AG08395 (cell line): ENCODE measurements around the gene CAPN10.

ENCODE experiments used
- DNase-seq: peaks from one replicate; pipeline ENCODE4 v3.0.0; 2012; ENCODE audit warnings: mixed read lengths, low spot score

Gene CAPN10

DNA sequence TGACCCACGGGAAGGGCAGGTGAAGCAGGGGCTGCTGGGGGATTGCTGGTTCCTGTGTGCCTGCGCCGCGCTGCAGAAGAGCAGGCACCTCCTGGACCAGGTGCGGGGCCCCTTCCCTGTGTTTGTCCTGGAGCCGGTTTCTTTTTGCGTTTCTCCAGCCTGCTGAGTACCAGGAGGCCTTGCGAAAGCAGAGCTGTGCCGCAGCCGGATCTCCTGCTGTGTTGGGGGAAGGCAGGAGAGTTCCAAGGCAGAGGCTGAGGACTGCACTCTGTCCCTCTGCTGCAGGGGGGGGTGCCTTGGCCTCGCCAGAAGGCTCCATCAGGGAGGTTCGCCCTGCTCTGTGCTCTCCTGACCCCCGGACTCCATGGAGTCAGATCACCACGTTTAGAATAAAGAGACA lies 2.8 kb downstream of the CAPN10 start:
- no peak for DNase-seq

DNA sequence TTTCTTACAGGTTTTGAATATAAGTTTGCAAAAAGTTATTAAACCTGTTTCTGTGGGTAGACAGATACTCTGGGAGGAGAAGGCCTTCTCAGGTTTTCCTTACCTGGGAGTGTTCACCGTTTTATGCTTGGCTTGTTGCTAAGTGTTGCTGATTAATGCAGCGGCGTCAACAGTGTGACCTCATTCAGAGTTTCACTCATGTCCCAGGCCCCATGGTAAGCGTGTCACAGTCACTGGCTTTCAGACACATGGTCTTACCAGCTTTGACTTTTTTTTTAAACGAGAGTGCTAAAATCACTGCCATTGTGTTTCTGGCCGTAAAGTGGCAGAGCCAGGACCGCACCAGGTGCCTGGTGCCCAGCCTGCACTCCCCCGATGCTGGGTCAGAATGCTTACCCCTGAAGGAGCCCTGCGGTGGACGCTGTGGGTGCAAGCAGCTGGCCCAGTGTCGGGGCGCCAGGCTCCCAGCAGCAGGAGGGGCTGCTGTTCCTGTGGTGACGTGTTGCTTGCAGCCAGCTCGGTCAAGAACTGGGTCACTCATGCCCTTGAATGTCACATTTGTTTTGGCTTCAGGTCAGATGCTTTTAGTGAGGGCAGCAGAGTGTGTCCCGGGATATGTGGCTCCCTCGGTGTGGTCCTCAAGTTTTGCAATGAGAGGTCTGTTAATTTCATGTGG lies 3.5 kb downstream of the CAPN10 start:
- DNase-seq: no peak

DNA sequence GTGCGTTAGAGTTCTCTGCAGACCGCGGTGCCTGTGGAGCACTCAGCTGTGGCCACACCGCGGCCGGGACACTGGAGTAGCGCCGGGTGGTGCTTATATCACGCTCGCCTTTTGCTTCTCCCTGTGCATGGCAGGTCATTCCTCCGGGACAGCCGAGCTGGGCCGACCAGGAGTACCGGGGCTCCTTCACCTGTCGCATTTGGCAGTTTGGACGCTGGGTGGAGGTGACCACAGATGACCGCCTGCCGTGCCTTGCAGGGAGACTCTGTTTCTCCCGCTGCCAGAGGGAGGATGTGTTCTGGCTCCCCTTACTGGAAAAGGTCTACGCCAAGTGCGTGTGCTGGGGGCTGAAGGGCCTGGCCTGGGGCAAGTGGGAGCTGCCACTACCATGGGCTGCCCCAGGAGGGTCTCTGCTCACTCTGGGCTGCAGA lies 4.2 kb downstream of the CAPN10 start:
- DNase-seq: no peak

DNA sequence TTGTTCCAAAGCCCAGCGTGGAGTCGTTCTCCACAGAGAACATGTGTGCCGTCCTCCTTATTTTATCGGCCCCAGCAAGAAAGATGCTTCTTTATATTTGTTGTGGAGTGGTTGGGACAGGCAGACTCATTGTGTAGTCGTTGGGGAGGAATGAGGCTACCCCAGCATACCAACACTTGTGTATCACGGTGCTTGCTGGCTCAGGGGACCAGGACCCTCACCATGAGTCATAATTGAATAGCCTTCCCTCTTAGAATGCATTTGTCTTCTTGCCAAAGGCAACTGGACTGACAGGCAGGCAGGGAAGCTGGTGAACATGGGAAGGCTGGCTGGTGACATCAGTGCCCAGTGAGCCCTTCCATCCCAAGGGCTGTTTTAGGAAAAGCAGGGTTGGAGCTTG lies 4.7 kb downstream of the CAPN10 start:
- DNase-seq: no peak

DNA sequence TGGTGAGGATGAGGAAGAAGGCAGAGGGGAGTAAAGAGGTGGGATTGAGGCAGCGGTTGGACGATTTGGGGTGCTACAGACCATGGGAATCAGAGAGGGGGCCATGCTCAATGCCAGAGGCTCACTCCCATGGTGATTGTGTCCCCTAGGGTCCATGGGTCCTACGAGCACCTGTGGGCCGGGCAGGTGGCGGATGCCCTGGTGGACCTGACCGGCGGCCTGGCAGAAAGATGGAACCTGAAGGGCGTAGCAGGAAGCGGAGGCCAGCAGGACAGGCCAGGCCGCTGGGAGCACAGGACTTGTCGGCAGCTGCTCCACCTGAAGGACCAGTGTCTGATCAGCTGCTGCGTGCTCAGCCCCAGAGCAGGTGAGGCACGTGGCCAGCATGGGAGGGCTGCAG lies 5.2 kb downstream of the CAPN10 start:
- DNase-seq: no peak

DNA sequence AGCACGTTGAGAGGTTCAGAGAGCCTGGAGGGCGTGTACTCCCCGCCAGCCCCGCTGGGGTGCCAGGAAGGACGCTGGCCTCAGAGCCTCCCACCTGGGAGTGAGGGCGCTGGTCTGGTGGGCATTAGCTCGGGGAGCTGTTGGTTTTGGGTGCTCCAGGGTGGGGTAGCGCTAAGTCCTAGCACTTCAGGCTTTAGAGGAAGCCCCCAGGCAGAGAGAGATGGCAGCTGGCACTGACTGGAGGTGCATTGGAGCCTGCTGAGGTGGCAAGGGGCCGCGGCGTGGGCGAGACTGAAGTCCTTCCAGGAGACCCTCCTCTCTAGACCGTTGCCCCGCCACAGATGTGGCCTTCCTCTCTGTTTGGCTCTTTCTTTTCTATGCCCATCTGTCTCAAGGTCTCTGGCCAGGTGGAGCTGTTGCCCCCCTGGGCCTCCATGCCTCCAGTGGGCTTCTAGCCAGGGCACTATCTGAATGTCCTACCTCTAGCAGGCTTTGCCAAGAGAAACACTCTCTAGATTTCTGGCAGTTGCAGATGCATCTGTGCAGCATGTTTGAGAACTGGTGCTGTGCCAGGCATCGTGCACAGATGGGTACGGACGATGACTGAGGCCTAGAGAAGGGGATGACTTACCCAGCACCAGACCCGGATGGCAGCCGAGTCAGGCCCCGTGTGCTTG lies 6.6 kb downstream of the CAPN10 start:
- DNase-seq: no peak

DNA sequence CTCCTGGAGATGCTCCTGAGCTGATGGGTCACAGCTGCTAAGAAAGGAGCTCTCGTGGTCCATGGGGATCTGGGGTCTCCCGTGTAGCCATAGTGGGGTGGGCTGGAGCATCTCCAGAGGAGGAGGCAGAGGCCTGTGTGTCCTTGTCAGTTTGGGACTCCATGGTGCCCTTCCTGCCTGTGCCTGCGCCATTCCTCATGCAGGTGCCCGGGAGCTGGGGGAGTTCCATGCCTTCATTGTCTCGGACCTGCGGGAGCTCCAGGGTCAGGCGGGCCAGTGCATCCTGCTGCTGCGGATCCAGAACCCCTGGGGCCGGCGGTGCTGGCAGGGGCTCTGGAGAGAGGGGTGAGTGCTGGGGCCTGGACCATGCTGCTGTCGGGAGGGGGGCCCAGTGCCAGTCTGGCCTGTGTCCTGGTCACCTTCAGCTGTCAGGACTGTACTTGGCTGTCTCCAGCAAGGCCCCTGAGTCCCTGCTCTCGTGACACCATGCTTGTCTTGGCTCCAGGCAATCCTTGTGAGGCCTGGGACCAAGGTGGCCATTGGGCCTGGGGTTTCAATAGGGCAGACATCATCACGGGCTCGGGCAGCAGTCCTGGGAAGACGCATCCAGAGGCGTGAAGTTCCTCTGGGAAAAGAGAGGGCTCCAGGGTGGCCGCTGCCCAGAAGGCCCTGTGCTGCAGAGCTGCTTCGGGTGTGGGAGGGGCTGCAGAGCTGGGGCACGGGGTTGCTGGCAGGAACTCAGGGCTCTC lies 7.3 kb downstream of the CAPN10 start:
- no peak for DNase-seq

DNA sequence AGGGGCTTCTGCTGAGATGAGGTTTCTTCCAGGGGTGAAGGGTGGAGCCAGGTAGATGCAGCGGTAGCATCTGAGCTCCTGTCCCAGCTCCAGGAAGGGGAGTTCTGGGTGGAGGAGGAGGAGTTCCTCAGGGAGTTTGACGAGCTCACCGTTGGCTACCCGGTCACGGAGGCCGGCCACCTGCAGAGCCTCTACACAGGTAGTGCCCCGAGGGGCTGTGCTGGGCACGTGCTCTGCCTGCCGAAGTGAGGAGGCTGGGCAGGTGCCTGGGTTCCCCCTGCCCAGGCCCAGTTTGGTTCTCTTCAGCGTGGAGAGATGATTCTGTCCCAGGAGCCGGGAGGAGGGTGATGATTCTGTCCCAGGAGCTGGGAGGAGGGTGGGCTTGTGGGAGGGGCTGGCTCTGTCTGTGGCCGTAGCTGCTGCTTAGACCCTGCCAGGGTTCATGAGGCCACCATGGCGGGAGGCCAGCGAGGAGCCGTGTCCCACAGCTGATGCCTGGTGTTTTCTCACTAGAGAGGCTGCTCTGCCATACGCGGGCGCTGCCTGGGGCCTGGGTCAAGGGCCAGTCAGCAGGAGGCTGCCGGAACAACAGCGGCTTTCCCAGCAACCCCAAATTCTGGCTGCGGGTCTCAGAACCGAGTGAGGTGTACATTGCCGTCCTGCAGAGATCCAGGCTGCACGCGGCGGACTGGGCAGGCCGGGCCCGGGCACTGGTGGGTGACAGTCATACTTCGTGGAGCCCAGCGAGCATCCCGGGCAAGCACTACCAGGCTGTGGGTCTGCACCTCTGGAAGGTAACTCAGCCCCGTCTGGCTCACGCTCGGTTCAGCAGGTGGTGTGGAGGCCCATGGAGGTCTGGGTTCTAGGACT lies 8.2 kb downstream of the CAPN10 start:
- no peak for DNase-seq

DNA sequence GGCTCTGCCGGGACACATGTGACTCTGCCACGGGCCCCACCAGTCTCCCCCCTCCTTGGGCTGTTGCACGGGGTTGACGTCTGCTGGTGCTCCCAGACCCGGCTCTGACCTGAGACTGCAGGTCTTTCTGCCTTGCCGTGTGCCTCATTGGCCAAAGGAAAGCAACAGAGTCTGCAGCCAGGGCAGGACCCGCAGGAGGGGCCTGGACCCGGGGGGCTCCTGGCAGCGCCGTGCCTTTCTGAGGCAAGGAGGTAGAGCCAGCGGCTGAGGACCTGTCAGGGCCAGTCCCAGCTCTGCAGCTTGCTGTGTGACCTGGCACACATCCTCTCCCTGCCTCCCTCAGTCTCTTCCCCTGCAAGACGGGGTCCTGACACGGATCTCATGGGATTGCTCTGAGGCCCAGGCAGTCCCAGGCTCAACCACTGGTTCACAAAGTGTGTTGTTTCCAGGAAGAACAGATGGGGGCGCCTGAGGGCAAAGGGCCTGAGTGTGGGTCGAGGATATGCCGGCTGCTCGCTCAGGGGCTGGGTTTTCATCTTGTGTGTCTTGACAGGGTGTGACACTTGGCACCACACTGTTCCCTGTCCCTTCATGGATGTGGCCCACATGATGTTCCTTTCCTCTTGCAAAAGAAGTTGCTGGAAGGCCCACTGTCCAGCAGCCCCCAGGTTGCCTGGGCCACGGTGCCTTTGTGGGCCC lies 9.0 kb downstream of the CAPN10 start:
- peak; percentile 19 for DNase-seq

DNA sequence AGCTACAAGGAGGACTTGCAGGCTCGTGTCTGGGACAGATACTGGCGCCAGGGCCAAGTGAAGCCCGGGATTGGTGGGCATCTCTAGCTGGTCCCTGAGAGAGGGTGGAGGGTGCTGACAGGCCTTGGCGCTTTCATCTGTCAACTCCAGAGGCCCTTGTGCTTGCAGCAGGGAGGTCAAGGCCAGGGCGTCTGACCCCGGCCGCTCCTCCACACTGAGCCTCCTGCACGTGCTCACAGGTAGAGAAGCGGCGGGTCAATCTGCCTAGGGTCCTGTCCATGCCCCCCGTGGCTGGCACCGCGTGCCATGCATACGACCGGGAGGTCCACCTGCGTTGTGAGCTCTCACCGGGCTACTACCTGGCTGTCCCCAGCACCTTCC lies 9.5 kb downstream of the CAPN10 start:
- no peak for DNase-seq

DNA sequence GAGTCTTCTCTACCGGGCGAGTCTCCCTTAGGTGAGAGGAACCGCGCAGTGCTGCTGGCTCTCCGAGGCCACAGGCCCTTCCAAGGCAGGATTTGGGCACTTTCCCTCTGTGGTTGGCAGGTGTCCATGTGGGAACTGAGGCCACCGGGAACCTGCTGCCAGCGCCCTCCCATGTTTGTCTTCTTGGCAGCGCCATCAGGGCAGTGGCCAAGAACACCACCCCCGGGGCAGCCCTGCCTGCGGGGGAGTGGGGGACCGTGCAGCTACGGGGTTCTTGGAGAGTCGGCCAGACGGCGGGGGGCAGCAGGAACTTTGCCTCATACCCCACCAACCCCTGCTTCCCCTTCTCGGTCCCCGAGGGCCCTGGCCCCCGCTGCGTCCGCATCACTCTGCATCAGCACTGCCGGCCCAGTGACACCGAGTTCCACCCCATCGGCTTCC lies 10.0 kb downstream of the CAPN10 start:
- DNase-seq: no peak

DNA sequence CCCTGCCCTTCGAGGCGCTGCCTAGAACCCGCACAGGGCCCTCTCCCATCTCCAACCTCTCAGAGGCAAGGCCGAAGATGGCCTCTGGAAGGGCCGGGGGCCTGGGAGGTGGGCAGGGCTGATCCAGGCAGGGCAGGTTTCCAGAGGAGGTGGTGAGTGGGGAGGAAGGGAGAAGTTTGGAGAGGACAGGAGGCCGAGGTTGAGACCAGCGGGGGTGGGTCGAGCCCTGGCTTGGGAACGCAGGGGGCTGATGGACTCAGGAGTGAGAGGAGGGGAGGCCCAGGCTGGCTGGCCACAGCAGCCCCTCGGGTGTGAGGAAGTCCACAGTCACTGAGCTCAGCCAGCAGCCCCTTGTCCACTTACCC lies 10.5 kb downstream of the CAPN10 start:
- DNase-seq: no peak

DNA sequence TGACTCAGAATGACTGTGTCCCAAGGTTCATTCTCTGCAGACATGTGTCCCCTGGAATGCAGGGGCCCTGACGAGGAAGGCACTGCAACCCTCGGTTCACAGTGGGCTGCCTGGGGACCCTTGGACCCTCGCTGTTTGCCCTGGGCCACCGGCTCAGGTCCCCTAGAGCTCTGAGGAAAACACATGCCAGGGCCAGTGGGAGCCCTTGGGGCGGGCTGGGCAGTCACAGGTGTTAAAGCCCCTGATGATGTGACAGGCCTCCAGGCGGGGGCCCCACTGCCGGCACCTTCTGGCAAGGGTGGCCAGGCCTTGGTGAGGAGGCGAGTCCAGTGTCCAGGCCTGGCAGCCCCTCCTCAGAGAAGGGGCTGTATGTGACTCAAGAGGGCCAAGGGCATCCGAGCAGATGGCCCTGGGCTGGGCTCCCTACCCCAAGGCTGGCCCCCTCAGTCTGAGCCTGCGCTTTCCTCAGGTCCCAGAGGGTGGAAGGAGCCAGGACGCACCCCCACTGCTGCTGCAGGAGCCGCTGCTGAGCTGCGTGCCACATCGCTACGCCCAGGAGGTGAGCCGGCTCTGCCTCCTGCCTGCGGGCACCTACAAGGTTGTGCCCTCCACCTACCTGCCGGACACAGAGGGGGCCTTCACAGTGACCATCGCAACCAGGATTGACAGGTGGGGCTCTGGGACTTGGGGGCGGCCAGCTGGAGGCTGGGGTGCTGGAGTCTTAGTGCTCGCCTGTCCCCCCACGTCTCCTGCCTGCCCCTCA lies 11.1 kb downstream of the CAPN10 start:
- DNase-seq: no peak

DNA sequence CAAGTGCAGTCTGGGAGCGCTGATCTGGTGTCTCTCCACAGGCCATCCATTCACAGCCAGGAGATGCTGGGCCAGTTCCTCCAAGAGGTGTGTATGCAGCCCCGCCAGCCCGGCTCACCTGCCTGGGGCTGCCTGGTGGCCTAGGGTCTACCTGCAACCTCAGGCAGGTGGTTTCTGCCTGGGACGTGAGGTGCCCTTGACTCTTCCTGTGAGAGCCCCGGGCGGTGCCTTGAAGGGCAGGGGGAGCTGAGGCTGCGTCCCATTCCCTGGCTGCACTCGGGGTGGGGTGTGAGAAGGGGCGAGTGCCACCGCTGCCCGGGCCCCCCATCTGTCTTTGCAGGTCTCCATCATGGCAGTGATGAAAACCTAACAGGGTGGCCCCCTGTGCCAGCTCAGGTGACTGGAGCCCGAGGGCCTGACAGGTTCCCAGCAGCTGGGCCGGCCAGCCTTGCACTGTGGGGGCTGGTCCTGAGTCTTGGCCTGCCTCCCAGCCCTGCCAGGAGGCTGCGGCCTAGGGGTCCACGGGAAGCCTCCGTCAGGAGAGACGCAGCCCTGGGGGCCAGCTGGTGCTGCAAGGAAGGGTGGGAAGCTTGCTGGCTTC lies 11.9 kb downstream of the CAPN10 start:
- no peak for DNase-seq

DNA sequence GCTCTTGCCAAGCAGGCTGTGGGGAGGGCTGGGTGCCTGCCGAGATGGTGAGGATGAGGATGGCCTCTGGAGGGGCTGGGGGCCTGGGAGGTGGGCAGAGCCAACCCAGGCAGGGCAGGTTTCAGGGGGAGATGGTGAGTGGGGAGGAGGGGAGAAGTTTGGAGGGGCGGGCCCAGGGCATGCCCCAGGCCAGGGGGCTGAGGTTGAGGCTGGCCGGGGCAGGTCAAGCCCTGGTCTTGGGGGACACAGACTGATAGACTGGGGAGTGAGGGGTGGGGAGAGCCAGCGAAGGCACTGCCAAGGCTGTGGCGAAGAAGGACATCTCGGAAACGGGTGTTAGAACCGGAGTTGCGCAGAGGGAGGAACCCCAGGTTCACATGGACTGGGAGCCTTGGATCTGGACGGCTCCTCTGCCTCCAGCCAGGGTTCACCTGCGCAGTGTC lies 12.6 kb downstream of the CAPN10 start:
- DNase-seq: no peak

DNA sequence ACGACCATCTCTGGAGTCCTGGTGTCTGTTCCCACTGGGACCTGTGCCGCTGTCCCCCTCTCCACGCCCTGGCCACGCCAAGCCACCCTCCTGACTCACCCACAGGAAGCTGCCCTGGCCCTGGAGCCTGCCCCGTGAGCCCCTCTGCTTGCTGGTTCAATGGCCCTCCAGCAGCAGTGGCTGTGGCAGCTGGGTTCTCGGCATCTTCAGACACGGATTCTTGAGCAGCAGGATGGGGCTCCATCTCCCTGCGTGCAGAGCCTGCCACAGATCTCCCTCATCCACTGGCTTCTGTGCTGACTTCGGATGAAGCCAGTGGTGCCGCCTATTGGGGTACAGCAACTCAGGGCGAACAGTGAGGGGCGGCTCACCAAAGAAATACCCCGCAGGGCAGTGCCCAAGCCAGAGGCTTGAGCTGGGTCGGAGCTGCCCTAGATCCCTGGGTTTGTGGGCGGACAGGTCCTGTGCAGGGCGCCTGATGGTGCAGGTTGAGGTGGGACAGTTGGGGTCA lies 14.0 kb downstream of the CAPN10 start:
- no peak for DNase-seq

DNA sequence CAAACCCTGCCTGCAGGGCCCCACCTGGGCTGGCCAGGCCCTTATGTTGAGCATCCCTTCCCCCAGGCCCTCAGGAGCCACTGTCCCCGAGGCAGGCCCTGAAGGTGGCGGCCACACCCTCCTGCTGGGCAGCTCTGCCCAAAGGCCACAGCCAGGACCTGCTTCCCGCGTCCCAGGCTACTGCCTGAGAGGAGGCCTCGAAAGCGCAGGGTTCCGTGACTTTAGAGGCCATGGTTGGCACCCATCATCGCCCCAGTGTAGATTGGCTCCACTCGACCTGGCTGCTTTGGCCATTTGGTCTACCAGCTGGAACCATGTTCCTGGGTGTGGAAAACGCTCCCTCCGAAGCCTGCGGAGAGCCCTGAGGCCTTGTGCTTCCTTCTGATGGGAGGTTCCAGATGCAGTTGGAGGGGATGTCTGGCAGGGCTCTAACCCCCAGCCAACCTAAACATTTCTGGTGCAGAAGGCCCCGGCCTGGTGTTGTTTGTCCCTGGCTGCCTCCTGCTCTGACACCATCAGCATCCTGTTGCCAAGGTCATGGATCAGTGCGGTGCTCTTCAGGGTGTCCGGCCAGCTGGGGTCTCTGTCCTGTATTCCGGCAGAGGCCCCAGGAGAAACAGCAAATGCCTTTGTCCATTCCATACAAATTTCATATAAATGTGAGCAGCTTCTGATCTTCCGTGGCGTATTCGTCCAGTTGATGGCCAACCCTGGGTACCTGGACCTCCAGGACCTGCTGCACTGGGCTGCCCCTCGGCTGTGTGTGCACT lies 14.7 kb downstream of the CAPN10 start:
- no peak for DNase-seq

DNA sequence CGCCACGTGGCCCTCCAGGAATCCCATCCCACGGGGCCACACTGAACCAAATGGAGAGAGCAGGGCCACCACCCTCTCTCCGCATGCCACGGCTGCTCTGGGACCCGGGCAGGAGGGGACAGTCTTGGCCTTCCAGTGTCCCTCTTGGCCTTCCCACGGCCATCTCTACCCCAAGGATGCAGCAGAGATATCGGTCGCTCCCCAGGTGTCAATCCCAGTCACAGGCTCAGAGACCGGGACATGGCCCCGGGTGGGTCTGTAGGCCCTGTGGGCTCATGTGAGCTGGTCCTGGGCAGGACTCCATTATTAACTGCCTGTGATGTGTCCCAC lies 15.3 kb downstream of the CAPN10 start:
- no peak for DNase-seq

DNA sequence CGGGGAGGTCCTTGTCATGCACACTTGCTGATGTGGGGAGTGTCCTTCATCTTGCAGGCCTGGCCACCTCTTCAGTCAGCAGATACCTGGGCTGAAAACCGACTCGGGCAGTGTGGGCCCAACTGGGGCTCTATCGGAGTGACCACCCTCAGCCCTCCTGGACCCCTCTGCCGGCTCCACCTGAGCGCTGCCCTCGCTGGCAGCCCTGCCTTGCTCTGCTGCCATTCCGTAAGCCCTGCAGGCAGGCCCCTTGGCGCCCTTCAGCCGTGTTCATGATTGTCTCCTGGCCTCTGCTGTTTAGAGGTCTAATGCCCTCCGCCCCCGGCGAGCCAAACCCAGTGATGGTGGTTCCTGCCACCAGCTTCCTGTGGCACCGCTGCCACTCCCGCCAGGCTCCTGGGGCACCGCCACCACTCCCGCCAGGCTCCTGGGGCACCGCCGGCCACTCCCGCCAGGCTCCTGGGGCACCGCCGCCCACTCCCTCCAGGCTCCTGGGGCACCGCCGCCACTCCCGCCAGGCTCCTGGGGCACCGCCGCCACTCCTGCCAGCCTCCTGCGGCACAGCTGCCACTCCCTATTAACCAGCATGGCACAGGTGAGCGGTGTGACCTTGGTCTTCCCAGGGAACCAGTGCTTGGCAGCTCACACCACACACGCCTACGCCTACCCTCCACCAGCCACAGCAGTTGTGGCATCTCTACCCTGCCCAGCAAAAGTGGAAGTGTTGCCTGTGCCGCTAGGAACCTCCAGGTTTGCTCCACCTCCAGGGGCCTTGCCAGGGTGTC lies 15.9 kb downstream of the CAPN10 start:
- no peak for DNase-seq
